ENCODE results near the gene NME4.

- TF ChIP-seq, protein P1, sequence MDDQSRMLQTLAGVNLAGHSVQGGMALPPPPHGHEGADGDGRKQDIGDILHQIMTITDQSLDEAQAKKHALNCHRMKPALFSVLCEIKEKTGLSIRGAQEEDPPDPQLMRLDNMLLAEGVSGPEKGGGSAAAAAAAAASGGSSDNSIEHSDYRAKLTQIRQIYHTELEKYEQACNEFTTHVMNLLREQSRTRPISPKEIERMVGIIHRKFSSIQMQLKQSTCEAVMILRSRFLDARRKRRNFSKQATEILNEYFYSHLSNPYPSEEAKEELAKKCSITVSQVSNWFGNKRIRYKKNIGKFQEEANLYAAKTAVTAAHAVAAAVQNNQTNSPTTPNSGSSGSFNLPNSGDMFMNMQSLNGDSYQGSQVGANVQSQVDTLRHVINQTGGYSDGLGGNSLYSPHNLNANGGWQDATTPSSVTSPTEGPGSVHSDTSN (IDR thresholded peaks at IDR 0.05): no peak
- TF ChIP-seq, protein P2, sequence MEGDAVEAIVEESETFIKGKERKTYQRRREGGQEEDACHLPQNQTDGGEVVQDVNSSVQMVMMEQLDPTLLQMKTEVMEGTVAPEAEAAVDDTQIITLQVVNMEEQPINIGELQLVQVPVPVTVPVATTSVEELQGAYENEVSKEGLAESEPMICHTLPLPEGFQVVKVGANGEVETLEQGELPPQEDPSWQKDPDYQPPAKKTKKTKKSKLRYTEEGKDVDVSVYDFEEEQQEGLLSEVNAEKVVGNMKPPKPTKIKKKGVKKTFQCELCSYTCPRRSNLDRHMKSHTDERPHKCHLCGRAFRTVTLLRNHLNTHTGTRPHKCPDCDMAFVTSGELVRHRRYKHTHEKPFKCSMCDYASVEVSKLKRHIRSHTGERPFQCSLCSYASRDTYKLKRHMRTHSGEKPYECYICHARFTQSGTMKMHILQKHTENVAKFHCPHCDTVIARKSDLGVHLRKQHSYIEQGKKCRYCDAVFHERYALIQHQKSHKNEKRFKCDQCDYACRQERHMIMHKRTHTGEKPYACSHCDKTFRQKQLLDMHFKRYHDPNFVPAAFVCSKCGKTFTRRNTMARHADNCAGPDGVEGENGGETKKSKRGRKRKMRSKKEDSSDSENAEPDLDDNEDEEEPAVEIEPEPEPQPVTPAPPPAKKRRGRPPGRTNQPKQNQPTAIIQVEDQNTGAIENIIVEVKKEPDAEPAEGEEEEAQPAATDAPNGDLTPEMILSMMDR (IDR thresholded peaks at IDR 0.05): peak; percentile 80
- TF ChIP-seq SIN3A (IDR thresholded peaks at IDR 0.05; ENCODE audit: borderline replicate concordance, low read depth, low read length) (no peak), JUND (IDR thresholded peaks at IDR 0.05) (no peak)
- TF ChIP-seq, protein P3, sequence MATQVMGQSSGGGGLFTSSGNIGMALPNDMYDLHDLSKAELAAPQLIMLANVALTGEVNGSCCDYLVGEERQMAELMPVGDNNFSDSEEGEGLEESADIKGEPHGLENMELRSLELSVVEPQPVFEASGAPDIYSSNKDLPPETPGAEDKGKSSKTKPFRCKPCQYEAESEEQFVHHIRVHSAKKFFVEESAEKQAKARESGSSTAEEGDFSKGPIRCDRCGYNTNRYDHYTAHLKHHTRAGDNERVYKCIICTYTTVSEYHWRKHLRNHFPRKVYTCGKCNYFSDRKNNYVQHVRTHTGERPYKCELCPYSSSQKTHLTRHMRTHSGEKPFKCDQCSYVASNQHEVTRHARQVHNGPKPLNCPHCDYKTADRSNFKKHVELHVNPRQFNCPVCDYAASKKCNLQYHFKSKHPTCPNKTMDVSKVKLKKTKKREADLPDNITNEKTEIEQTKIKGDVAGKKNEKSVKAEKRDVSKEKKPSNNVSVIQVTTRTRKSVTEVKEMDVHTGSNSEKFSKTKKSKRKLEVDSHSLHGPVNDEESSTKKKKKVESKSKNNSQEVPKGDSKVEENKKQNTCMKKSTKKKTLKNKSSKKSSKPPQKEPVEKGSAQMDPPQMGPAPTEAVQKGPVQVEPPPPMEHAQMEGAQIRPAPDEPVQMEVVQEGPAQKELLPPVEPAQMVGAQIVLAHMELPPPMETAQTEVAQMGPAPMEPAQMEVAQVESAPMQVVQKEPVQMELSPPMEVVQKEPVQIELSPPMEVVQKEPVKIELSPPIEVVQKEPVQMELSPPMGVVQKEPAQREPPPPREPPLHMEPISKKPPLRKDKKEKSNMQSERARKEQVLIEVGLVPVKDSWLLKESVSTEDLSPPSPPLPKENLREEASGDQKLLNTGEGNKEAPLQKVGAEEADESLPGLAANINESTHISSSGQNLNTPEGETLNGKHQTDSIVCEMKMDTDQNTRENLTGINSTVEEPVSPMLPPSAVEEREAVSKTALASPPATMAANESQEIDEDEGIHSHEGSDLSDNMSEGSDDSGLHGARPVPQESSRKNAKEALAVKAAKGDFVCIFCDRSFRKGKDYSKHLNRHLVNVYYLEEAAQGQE (IDR thresholded peaks at IDR 0.05; ENCODE audit: low read depth, low read length): no peak
Observed at GRCh38 chr16:391885-392335, 5.1 kb upstream of the NME4 start.
